HAP-1 (cell line): ENCODE data around the gene MXD1.

Source experiments
- DNase-seq, 2 experiments: peaks; one replicate each; pipeline ENCODE4 v3.0.0-alpha.2; 2016 to 2020; ENCODE audit warnings: low spot score in 2 of 2
- H3K27me3 ChIP-seq: fragments of 250-450 bp; sonication (Bioruptor Pico); 2 replicates; pipeline ENCODE4 v1.5.1; 2020; ENCODE audit warnings: low read depth, mild to moderate bottlenecking, moderate library complexity
- H3K36me3 ChIP-seq: fragments of 250-450 bp; sonication (Bioruptor Pico); replicated peaks from 2 replicates; pipeline ENCODE4 v1.5.1; 2020; ENCODE audit warnings: mild to moderate bottlenecking
- H3K4me1 ChIP-seq: fragments of 250-450 bp; sonication (Bioruptor Pico); 2 replicates; pipeline ENCODE4 v1.5.1; 2020; ENCODE audit warnings: mild to moderate bottlenecking
- H3K4me3 ChIP-seq: fragments of 250-450 bp; sonication (Bioruptor Pico); 2 replicates; pipeline ENCODE4 v1.5.1; 2020; ENCODE audit warnings: mild to moderate bottlenecking, moderate library complexity
- H3K9me3 ChIP-seq: fragments of 250-450 bp; sonication (Bioruptor Pico); 2 replicates; pipeline ENCODE4 v1.5.1; 2020; ENCODE audit warnings: mild to moderate bottlenecking, moderate library complexity
- in situ Hi-C: fragments of 300-500 bp; cut with MboI; formaldehyde crosslinking; loops from 3 replicates; pipeline ENCODE4 v1.14.3; 2020; ENCODE audit warnings: low sequenced_read_pairs, inconsistent platforms, mixed read lengths

The MXD1 gene

GRCh38 chr2:69966496-69966895 lies 51.6 kb downstream of the MXD1 start:
- Histone ChIP-seq H3K4me3 (no peak overlapping the region), H3K36me3 (no peaks in the 10 kb centered on the region), H3K27me3 (no peaks in the 10 kb centered on the region), H3K9me3 (no peaks in the 10 kb centered on the region), H3K4me1 (no peaks in the 10 kb centered on the region)
- DNase-seq = no peak
- in situ Hi-C loops = no loop called here

GRCh38 chr2:69968609-69969008 lies 53.7 kb downstream of the MXD1 start:
- Histone ChIP-seq H3K4me1 (no peaks in the 10 kb centered on the region), H3K4me3 (no peak overlapping the region), H3K36me3 (no peaks in the 10 kb centered on the region), H3K9me3 (no peaks in the 10 kb centered on the region), H3K27me3 (no peaks in the 10 kb centered on the region)
- no peak for DNase-seq
- in situ Hi-C loops = no loop called here

- Histone ChIP-seq H3K36me3 (no peaks in the 10 kb centered on the region), H3K27me3 (no peaks in the 10 kb centered on the region), H3K9me3 (no peaks in the 10 kb centered on the region), H3K4me3 (no peak overlapping the region), H3K4me1 (no peaks in the 10 kb centered on the region)
- in situ Hi-C loops = no loop called here
- no peak for DNase-seq
These were observed 54.4 kb downstream of the MXD1 start for GRCh38 chr2:69969126-69969983.

GRCh38 chr2:69969991-69970390 lies 55.1 kb downstream of the MXD1 start:
- Histone ChIP-seq H3K4me1 (no peaks in the 10 kb centered on the region), H3K9me3 (no peaks in the 10 kb centered on the region), H3K27me3 (no peaks in the 10 kb centered on the region), H3K4me3 (no peak overlapping the region), H3K36me3 (no peaks in the 10 kb centered on the region)
- in situ Hi-C loops = no loop called here
- no peak for DNase-seq

- Histone ChIP-seq H3K4me1 (no peaks in the 10 kb centered on the region), H3K27me3 (no peaks in the 10 kb centered on the region), H3K4me3 (no peak overlapping the region), H3K36me3 (no peaks in the 10 kb centered on the region), H3K9me3 (no peaks in the 10 kb centered on the region)
- no peak for DNase-seq
- in situ Hi-C loops = no loop called here
These were observed 57.9 kb downstream of the MXD1 start for GRCh38 chr2:69972822-69973221.

GRCh38 chr2:69973335-69973735 lies 58.4 kb downstream of the MXD1 start:
- Histone ChIP-seq H3K4me3 (no peak overlapping the region), H3K36me3 (no peaks in the 10 kb centered on the region), H3K4me1 (no peaks in the 10 kb centered on the region), H3K27me3 (no peaks in the 10 kb centered on the region), H3K9me3 (no peaks in the 10 kb centered on the region)
- DNase-seq = no peak
- in situ Hi-C loops = no loop called here

GRCh38 chr2:69975136-69975852 lies 60.4 kb downstream of the MXD1 start:
- Histone ChIP-seq H3K4me1 (no peaks in the 10 kb centered on the region), H3K4me3 (no peak overlapping the region), H3K9me3 (no peaks in the 10 kb centered on the region), H3K27me3 (no peaks in the 10 kb centered on the region), H3K36me3 (no peaks in the 10 kb centered on the region)
- in situ Hi-C loops = no loop called here
- no peak for DNase-seq

GRCh38 chr2:69975853-69976462 lies 61.0 kb downstream of the MXD1 start:
- H3K36me3 ChIP-seq = no peaks in the 10 kb centered on the region
- H3K9me3 ChIP-seq = no peaks in the 10 kb centered on the region
- no peaks in the 10 kb centered on the region for H3K27me3 ChIP-seq
- no peak for DNase-seq
- H3K4me1 ChIP-seq = no peaks in the 10 kb centered on the region
- no peak overlapping the region for H3K4me3 ChIP-seq
- in situ Hi-C loops = no loop called here

GRCh38 chr2:69977186-69977585 lies 62.3 kb downstream of the MXD1 start:
- no peaks in the 10 kb centered on the region for H3K4me1 ChIP-seq
- DNase-seq = no peak
- no peaks in the 10 kb centered on the region for H3K9me3 ChIP-seq
- H3K4me3 ChIP-seq = no peak overlapping the region
- in situ Hi-C loops = no loop called here
- no peaks in the 10 kb centered on the region for H3K36me3 ChIP-seq
- H3K27me3 ChIP-seq = no peaks in the 10 kb centered on the region

GRCh38 chr2:69977906-69978482 lies 63.1 kb downstream of the MXD1 start:
- Histone ChIP-seq H3K27me3 (no peaks in the 10 kb centered on the region), H3K36me3 (no peaks in the 10 kb centered on the region), H3K9me3 (no peaks in the 10 kb centered on the region), H3K4me1 (no peaks in the 10 kb centered on the region), H3K4me3 (no peak overlapping the region)
- DNase-seq = no peak
- in situ Hi-C loops = no loop called here

GRCh38 chr2:69979902-69980807 lies 65.2 kb downstream of the MXD1 start:
- Histone ChIP-seq H3K27me3 (no peaks in the 10 kb centered on the region), H3K4me1 (no peaks in the 10 kb centered on the region), H3K4me3 (no peak overlapping the region), H3K36me3 (no peaks in the 10 kb centered on the region), H3K9me3 (no peaks in the 10 kb centered on the region)
- in situ Hi-C loops = no loop called here
- DNase-seq = no peak

GRCh38 chr2:69983392-69983966 lies 68.6 kb downstream of the MXD1 start:
- DNase-seq = no peak
- Histone ChIP-seq H3K4me1 (no peaks in the 10 kb centered on the region), H3K4me3 (no peak overlapping the region), H3K36me3 (no peaks in the 10 kb centered on the region), H3K27me3 (no peaks in the 10 kb centered on the region), H3K9me3 (no peaks in the 10 kb centered on the region)
- in situ Hi-C loops = no loop called here

- Histone ChIP-seq H3K27me3 (no peaks in the 10 kb centered on the region), H3K9me3 (no peaks in the 10 kb centered on the region), H3K4me3 (no peak overlapping the region), H3K36me3 (no peaks in the 10 kb centered on the region), H3K4me1 (no peaks in the 10 kb centered on the region)
- in situ Hi-C loops = no loop called here
- no peak for DNase-seq
These were observed 70.3 kb downstream of the MXD1 start for GRCh38 chr2:69985216-69985615.
